DMS114 treated with DMSO at 0.1 percent for 48 hours (cell line): Measurements from ENCODE around the gene HBD.

ENCODE experiments used
- DNase-seq: peaks from one replicate; lab custom pipeline; 2025; ENCODE audit not compliant: unreplicated experiment; lab: John Stamatoyannopoulos, UW

The HBD gene

DNA sequence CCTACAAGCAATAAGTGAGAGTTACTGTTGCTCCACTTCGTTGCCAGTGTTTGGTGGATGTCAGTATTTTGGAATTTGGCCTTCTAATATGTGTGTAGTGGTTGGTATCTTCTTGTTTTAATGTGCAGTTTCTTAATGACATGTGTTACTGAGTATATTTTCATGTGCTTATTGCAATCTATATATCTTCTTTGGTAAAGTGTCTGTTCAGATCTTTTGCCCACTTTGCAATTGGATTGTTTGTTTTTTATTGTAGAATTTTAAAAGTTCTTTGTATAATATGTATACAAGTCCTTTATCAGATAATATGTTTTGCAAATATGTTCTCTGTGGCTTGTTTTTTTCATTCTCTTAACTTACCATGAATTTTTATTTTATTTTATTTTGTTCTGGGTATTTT is 41.5 kb downstream of the HBD start:
- no peak for DNase-seq

GRCh38 chr11:5188201-5188600 is 46.1 kb downstream of the HBD start:
- DNase-seq, result no peak
